NCI-H748 treated with DMSO at 0.1 percent for 48 hours (cell line): ENCODE data around the gene ANTXR1.

Source experiments
- DNase-seq: peaks from one replicate; lab custom pipeline; 2025; lab: John Stamatoyannopoulos, UW

The ANTXR1 gene

DNA sequence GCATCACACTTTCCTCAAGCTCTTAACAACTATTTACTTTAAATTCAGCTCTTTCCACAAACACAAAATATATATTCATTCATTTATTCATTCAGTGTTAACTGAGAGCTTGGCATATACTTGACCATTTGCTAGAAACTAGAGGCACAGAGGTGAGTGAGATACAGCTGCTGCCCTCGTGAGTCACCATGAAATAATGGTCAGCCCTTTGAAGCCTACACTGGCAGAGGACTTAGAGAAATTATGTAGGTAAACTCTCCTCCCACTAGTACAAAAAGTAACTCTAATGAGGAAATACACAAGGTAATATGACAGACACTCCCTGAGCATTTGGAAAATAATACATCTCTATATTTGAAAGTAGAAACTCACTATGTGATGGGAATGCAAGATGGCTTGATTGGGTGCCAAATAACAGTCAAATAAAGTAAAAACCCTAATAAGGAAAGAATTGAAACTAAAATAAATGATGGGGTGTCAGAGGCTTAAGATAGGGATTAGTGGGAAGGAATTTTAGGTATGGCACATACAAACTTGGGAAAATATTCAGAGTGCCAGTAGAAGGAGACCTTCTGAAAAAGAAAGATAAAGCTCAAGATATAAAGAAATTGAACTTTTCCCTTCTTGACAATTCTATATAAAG, 61.1 kb downstream of the ANTXR1 start:
- DNase-seq = no peak

DNA sequence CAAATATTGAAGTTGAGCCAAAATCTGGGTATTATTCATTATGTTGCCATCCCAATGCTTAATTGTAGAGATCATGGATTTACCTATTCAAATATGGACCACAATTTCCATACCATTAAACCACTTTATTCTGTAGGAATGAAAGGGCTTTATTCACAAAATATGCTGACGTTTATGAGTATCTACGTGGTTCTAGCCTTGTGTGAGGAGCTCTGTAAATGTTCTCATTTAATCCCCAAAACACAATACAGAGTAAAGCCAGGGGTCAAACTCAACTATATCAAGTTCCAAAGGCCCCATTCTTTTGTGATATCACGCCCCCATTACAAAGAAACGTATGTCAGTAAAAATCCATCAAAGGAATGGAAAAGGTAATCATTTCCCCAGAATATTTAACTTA, 61.9 kb downstream of the ANTXR1 start:
- no peak for DNase-seq

DNA sequence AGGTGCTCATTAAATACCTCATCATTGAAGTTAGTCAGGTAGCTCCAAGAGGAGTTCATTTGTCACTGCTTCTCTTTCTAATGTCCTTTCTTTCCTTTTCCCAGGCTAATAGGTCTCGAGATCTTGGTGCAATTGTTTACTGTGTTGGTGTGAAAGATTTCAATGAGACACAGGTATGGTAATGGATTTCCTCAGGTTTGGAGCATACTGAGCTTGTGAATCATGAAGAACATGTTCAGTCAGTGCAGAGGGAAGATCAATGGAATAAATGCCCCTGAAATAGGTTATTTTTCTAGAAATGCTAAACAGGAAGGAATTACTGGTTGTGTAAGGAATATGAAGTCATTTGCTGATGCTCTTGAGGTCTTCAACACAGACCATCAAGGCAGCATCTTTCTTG, 62.5 kb downstream of the ANTXR1 start:
- DNase-seq = no peak

DNA sequence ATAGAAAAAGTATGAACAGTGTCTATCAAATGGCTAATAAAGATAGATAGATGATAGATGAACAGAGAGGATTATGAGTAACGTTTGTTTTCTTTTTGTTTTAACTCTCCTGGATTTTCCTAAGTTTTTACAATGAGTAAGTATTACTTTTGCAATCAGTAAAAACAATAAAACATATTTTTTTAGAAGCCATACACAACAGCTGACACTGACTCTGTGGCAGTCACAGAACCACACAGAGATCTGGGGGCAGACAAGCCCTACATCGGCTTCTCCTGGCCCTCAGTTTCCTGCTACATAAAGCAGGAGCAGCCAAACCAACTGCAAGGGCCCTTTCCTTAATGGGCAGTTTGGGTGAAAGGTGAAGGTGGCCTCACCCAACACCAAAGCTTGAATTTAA, 63.6 kb downstream of the ANTXR1 start:
- DNase-seq = no peak

DNA sequence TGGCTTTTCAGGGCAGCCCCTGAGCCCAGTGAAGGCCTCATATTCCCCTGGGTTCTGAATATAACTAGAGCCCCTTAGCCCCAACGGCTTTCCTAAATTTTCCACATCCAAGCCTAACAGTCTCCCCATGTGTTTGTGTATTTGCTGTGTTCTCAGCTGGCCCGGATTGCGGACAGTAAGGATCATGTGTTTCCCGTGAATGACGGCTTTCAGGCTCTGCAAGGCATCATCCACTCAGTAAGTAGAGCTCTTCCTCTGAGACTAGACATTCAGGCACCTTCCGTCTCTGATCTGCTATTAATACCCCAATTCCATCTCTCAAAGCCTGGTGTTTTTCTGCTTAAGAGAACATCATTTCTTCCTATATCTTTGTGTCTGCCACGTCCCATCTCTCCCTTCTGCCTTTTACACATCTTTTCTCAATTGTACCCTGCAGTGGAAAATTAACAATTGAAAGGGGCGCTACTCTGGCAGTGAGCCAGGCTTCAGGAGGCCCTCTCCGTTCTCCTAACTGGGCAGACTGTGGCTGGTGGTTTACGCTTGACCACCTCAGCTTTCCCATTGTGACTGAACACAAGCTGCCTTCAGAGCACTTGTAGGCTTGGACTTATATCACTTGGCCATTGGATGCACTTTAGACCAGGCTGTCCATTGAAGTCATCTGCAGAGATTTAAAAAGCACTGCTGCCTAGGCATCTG, 64.4 kb downstream of the ANTXR1 start:
- no peak for DNase-seq

DNA sequence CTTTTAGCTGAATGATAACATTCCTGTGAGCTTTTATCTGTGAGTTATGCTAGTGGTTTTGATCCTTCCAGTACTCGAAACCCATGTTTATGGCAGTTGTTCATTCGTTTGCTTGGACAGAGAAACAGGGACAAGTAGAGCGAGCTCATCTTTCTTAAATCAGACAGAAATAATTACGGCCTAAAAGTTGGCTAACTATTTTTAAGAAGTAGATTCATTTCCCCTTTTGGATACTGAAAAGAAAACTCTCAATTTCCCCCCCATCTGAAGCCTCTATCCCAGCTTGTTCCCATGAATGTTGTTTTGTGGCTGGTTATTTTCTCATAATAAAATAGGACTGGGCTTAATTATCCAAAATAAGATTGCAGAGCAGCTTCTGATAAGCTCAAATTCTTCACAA, 67.1 kb downstream of the ANTXR1 start:
- DNase-seq = no peak

DNA sequence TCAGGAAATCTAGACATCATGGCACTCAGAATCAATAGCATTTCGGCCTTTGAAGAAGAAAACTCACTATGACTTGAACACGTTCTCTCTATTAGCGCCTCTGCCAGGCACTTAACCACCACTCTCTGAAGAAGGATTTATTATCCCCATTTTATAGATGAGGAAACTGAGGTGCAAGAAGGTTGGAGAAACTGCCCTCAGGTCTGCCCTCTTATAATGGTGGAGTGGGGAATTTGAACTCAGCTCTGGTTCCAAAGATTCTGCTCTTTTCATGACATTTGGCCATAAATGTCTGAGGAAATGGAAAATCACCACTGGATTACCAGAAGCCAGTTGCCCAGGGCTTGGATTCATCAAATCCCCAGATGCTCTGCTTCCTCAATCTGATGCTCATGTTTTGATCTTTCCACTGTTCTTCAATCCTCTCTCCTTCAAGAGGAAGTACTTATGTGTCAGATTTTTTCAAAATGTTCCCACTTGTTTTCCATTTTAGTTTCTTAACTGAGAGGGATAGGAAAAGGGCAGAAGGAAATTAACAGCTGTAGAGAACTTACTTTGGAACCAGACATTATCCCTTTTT, 68.1 kb downstream of the ANTXR1 start:
- DNase-seq = no peak

DNA sequence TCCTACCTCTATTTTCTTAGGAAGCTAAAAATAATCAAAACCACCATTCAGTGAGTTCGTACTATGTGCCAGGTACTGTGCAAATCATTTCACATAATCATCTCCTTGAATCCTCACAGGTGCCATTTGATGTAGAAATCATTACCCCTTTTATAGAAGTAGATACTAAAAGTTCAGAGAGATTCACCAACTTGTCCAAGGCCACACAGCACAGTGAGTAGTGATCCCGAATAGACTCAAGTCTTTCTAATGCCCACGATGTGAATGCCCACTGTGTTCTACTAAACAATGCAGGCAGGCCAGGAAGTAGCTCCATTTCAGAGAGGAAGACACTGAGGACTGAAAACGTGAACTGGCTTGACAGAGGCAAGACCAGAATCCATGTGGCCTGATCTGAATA, 68.8 kb downstream of the ANTXR1 start:
- DNase-seq = no peak

DNA sequence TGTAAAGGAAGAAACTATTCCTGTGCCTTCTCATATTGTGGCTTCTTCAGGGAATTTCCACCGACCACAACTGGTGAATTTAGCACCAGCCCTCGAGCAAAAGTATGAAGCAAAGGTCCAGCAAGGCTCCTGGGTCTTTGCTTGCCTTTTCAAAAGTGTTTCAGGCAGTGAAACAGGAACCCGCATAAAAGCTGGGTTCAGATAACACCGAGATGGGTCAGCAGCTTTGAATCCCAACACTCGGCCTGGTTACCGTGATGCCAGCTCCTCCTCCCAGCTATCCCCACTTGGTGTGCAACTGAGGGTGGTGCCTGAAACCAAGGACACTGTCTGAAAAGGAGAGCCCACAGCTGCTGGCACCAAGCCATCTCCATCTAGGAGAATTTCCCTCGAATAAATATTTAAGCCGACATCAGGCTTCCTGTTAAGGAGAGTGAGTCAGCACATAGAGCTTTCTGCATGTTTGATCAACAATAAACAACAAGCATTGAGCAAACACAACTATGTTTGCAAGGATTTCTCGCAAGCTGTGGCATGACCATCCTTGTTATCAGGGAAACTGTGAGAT, 69.5 kb downstream of the ANTXR1 start:
- DNase-seq = peak; percentile 46

DNA sequence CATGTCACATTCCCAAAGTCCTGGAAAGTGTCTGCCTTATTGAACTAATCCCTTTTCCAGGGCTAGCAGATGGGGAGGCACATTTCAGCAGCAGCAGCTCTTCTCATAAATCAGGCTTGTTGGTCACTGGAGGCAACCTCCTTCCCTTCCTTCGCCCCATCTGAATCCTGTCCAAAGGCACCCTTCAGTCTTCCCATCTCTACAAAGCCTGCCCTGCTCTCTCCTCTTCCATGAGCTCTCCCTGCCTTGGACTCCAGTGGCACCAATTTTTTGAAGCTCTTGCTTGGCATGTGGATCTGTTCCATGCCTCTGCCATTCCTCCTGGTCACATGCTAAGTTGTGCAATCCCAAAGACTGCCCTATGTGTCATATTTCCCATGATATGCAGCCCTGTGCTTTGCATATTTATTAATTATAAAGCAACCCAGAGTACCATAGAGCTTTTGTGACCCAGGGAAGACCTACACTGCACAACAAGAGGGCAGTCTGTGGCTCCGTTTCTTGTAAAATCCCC, 70.3 kb downstream of the ANTXR1 start:
- DNase-seq = no peak

DNA sequence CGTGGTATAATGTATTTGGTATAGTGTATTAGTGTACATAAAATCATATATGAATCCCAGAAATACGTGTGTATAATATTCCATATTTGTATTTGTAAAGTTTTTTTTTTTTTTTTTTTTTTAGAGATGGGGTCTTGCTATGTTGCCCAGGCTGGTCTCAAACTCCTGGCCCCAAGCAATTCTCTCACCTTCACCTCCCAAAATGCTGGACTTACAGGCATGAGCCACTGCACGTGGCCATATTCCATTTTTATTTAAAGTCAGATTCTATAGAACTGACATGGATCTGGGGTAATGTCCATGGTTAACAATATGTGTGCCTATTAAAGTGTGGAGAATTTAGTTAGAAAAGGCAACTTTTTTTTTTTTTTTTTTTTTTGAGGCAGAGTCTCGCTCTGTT, 71.5 kb downstream of the ANTXR1 start:
- no peak for DNase-seq

DNA sequence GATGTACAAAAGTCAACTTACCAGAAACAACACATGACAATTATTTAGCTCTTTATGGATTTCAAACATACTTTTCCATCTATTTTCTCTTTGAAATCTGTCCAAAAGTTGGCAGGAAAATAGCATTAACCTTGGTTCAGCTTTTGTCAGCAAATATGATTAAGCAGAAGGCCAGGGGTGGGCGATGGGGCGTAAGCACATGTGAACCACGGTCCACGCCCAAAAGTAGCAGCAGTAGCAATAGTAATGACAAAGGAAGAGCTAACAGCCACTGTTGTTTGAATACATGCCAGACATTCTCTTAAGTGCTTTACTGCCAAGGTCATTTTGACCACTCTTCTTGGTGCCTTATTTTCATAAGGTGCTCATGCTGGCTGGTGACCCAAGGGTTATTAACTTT, 73.5 kb downstream of the ANTXR1 start:
- no peak for DNase-seq

DNA sequence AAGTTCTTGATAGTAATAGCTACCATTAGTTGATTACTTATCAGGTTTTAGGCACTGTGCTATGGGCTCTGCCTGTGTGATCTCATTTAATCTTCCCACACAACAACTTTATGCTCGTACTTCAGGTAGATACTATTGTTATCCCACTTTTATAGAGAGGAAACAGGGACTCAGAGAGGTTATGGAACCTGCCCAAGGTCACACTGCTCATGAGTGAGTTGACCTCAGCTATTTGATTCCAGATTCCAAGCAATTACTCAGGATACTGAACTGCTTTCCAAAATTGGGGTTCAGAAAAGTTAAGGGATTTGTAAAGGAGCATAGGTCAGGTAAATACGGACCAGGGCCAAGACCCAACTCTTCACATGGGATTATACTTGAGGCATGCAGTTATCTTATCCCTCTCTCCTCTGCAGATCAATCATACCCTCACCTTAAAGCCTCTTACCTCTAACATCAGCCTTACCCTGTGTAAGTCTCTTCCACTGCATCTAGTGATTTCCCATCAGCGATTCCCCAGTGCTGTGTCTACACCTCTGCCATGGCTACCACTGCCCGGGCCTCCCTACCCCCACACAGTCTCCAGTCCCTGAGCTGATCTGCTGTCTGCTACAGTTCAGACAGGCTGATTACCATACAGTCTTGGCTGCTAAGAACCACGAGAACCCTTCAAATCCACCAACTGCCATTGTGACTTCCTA, 74.4 kb downstream of the ANTXR1 start:
- DNase-seq = no peak

DNA sequence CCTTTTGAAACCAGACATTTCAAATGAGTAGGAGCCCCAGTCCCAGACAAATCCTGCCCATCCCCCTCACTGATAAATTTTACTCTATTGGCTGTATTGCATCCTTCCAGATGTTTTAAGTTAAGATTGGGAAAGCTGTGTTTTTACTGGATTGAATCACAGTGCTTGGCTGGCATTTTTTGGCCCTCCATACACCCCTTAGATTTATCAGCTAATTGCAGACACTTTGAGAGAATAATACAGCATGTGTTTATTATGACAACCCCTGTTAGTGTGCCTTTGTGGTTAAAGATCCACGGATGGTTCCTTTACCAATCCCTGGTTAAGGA, 74.9 kb downstream of the ANTXR1 start:
- no peak for DNase-seq

DNA sequence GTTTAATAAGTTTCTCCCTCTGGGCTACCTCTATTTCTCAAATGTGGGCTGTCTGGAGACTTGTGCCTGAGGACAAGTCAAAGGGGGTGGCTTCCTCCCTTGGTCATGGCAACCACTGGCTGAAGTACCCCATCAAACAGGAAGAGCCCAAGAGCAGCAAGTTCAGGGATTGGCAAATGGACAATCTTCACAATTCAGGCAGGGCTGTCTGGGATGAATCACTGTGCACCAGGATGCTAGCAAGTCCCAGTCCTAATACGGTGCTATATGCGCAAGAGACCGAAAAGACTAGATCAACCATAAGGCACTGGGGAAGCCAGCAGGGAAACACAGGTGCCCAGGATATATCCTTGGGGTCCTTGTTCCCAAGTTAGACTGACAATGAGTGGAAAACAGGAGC, 75.5 kb downstream of the ANTXR1 start:
- DNase-seq = no peak

DNA sequence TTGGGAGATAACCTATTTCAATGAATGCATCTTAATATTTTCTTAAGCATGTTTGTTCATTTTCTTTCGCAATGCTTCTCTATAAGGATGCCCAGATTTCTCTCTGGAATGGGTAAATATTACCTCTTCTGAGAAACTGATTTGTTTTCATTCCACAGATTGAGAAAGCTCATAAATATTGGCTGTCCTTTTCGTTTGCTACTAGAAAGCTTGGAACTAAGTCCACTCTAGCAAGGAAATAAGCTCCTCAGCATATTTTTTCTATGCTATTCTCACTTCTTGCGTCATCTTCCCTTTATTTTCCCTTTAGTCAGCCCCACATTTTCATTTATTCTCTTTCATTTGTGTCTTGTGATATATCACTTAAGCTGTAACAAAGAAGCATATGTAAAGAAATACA, 76.3 kb downstream of the ANTXR1 start:
- DNase-seq = no peak

DNA sequence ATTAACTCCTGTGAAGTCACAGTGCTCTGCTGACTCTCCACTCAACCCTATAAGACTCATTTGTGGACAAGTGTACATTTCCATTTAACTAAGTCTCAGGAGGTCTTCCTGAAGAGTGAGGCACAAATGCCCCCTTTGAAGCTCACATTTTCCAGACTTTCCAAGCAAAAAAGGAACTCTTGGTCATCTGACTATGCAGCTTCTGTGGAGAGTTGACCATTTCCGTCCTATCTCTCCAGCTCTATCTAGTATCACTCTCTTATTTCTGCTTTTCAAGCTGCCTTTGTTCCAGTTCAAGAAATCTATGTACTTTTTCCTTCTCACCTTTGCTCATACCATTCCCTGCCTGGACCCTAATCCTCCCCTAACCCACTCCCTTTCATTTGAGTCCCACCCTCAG, 77.0 kb downstream of the ANTXR1 start:
- DNase-seq = no peak

DNA sequence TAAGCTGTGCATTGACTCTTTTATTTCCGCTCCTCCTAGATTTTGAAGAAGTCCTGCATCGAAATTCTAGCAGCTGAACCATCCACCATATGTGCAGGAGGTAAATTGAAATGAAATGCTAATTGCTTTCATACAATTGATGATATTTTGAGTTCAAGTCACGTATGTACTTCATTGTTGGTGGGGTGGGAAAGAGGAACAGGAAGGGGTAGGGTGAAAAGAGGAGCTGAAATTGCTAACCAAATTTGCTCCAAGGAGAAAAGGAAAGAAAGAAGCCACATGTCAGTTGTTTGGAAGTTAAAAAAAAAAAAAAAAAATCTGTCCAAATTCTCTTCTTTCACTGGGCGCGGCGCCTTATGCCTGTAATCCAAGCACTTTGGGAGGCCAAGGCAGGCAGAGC, 77.8 kb downstream of the ANTXR1 start:
- no peak for DNase-seq

DNA sequence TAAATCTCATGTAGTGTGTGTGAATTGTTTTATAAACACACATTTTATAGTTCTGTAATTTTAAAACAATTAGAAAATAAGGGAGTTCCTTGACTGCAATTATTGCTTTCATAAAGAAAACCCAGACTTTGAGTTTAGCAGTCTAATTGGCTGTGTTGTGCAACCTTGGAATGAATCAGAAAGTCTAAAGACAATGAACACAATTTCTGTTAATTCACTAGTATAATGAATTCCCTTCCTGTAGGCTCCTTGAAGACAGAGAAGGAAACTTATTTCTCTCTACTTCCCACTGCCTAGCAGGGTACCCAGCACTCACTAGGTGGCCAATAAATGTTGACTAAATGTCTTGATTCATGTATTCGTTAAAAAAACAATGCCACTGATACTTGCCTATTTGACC, 79.9 kb downstream of the ANTXR1 start:
- no peak for DNase-seq

DNA sequence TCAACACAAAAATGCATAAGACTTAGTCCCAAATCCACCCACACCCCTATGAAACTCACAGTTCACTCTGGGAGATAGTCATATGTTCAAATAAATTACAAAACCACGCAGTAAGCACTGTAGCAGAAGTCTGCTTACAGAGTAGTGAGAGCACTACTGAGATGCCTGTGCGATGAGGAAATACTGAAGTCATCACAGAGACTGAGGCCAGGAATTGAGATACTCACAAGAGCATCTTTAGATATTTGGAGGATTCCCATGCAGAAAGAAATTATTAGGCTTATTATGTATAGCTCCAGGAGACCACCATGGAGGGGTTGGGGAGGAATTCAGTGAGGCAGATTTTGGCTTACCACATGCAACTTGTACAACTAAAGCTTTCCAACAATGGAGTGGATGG, 82.3 kb downstream of the ANTXR1 start:
- no peak for DNase-seq

DNA sequence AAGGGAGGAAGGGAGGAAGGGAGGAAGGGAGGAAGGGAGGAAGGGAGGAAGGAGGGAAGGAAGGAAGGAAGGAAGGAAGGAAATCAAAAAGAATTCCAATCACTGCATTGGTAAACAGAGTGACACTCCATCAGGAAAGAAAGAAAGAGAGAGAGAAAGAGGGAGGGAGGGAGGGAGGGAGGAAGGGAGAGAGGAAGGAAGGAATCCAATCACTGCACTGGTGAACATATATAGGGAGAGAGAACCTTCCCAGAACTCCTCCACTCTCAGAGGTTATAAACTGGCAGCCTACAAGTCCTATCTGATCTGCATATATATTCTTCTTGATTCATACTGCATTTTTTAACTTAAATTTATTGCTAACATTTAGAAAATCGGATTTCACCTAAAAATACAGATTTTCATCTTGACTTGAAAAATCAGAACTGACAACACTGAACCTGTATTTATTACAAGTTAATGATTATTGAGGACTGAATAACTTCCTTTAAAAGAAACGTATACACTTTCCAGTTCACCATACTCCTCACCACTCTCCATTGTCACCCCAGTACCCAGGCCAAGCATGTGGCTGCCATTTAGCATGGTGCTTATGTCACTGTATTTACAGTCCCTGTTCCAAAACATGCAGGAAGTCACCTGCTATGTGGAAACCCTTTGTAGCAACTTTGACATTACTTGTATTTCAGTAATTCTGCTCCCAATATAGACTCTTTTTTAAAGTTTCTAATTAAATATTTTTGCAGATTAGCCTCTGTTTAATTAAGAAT, 83.5 kb downstream of the ANTXR1 start:
- no peak for DNase-seq

DNA sequence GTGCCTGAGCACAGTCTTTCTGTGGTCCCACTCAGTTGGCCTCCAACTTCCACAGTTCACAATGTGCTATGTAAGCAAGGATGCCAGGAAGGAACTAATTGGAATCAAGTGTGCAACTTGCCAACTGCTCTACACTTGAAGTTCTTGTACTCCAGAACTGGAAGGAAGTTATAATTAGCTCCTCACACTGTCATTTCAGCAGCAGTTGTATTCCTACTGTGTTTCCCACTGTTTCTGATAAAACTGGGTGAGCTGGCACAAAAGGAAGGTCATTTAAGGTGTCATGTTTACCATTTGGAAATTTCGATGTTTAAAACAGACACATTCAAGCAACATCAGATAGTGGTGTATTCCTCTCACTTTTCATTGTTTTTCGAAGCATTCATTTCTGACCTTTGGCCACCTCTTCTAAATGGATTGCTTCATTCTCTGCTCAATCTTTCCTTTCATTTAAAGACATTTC, 84.2 kb downstream of the ANTXR1 start:
- no peak for DNase-seq
